CD4-positive, CD25-positive, alpha-beta regulatory T cell (primary cell): ENCODE results near the gene TUBB2B. TPM values are rescaled to one million over a fixed set of nuclear protein-coding genes. Genes with fewer than 3 reads are reported as not detected.

Experiments used
- ATAC-seq, 2 donors: fragments of 150-1000 bp; cut with Tn5 transposase; one replicate each; pipeline ENCODE4 v1.10.0; 2021; ENCODE audit warnings: low read depth in 2 of 2, moderate number of reproducible peaks in 2 of 2, moderate library complexity in 1 of 2
- DNase-seq, 3 donors: peaks; one replicate each; pipeline versions ENCODE4 v3.0.0 to v3.0.0-alpha.2; 2012 to 2022; ENCODE audit warnings: mixed read lengths in 1 of 3
- H3K27ac ChIP-seq: one replicate; pipeline ENCODE4 v1.7.0; 2013; ENCODE audit warnings: mild to moderate bottlenecking, low read length; ENCODE audit not compliant: insufficient read depth, poor library complexity, severe bottlenecking
- H3K27me3 ChIP-seq: one replicate; pipeline ENCODE4 v1.7.0; 2013; ENCODE audit warnings: low read length; ENCODE audit not compliant: control insufficient read depth, insufficient read depth
- H3K36me3 ChIP-seq: one replicate; pipeline ENCODE4 v1.7.0; 2013; ENCODE audit warnings: mild to moderate bottlenecking, low read length, moderate library complexity; ENCODE audit not compliant: control insufficient read depth, insufficient read depth
- H3K4me1 ChIP-seq: 2 replicates; pipeline ENCODE4 v1.7.0; 2013; ENCODE audit warnings: mild to moderate bottlenecking, low read length; ENCODE audit not compliant: insufficient read depth, control insufficient read depth, poor library complexity, severe bottlenecking
- H3K4me3 ChIP-seq: one replicate; pipeline ENCODE4 v1.7.0; 2013; ENCODE audit warnings: low read depth, mild to moderate bottlenecking, low read length, moderate library complexity
- H3K9me3 ChIP-seq, 2 experiments: 1 replicate in 1 of 2; 2 replicates in 1 of 2; pipeline ENCODE4 v1.7.0; 2013; ENCODE audit warnings: low read length in 2 of 2, mild to moderate bottlenecking in 1 of 2, moderate library complexity in 1 of 2; ENCODE audit not compliant: control insufficient read depth in 2 of 2
- H3K27ac Mint-ChIP-seq, 3 donors: one replicate each; pipeline ENCODE4 v1.8.0; 2020 to 2022; ENCODE audit warnings: mild to moderate bottlenecking in 3 of 3, mixed read lengths in 3 of 3, moderate library complexity in 2 of 3
- H3K27me3 Mint-ChIP-seq: one replicate; pipeline ENCODE4 v1.8.0; 2022; ENCODE audit warnings: mild to moderate bottlenecking, mixed read lengths
- H3K36me3 Mint-ChIP-seq: one replicate; pipeline ENCODE4 v1.8.0; 2020; ENCODE audit warnings: mixed read lengths
- H3K4me1 Mint-ChIP-seq, 4 donors: one replicate each; pipeline ENCODE4 v1.8.0; 2020 to 2022; ENCODE audit warnings: mixed read lengths in 4 of 4, mild to moderate bottlenecking in 1 of 4
- H3K4me3 Mint-ChIP-seq, 4 donors: one replicate each; pipeline ENCODE4 v1.8.0; 2020 to 2022; ENCODE audit warnings: mild to moderate bottlenecking in 4 of 4, mixed read lengths in 4 of 4, moderate library complexity in 3 of 4
- H3K9me3 Mint-ChIP-seq, 7 donors: one replicate each; pipeline ENCODE4 v1.8.0; 2020 to 2022; ENCODE audit warnings: mixed read lengths in 7 of 7, mild to moderate bottlenecking in 3 of 7, moderate library complexity in 2 of 7
- polyA plus RNA-seq, 4 donors: library from polyadenylated mRNA; unstranded; fragments of 300-500 nt; fragmentation: Illumina TruSeq; gene quantifications; one replicate each; pipeline ENCODE4 v1.2.3, GENCODE V29; 2021
- total RNA-seq: library from RNA; stranded (reverse); gene quantifications from one replicate; pipeline ENCODE4 v1.2.3, GENCODE V29; 2022

Gene TUBB2B
- total and polyA plus RNA-seq, 5 donors from 2014 or later = 0.09 to 0.91 (median 0.10) TPM; not detected in 1

- peaks cover 0 to 1% (median 0%) of the 10 kb centered on the region in 7 donors for H3K9me3 Mint-ChIP-seq
- Histone ChIP-seq H3K36me3 (peaks cover 19% of the 10 kb centered on the region), H3K4me1 (peaks cover 40% of the 10 kb centered on the region), H3K9me3 (no peaks in the 10 kb centered on the region), H3K27ac (no peak overlapping the region), H3K4me3 (no peak overlapping the region), H3K27me3 (no peaks in the 10 kb centered on the region)
- peak overlapping the region in 2 of 3 donors; percentile 93 for H3K27ac Mint-ChIP-seq
- DNase-seq (no peak), ATAC-seq (no peak)
- H3K36me3 Mint-ChIP-seq = peaks cover 4% of the 10 kb centered on the region
- peak overlapping the region; percentile 93 to 97 (median 96) for H3K4me3 Mint-ChIP-seq
- peaks cover 5 to 53% (median 40%) of the 10 kb centered on the region in 4 donors for H3K4me1 Mint-ChIP-seq
- peaks cover 11% of the 10 kb centered on the region for H3K27me3 Mint-ChIP-seq
These were observed 34.0 kb upstream of the TUBB2B start for GRCh38 chr6:3261518-3261820.

DNA sequence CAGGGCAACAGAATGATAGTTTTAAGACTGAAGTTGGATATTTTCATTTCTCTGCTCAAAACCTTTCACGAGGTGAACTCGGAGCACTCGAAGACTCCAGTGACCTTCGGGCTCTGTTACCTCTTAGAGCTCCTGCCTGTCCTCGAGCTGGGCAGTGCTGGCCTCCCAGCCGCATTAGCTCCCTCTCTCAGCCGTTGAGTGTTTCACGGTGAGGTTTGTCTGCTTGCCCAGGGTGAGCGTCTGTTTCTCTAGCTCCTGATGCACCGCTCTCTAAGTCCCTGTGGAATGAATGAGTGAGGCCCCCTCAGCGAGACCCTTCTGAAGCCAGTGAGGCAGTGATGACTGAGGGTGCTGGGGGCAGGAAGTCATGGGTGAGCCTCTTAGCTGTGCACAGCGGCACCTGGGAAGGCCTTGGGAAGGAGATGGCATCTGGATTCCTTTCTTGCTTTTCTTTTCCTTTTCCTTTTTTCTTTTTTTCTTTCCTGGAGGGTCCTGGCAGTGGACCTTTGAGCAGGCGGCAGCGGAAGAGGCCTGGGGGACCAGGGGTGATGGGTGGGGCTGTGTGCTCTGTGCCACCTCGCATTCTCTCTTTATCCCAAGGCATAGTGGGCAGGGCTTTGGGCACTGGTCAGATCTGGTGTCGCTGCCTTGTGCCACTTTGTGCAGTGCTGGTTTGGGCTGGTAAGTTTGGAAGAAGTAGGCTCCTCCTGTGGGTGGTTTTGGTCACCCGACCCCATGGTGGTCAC is 33.5 kb upstream of the TUBB2B start:
- Histone ChIP-seq H3K4me3 (peak overlapping the region; percentile 57), H3K27me3 (no peaks in the 10 kb centered on the region), H3K4me1 (peaks cover 40% of the 10 kb centered on the region), H3K36me3 (peaks cover 19% of the 10 kb centered on the region), H3K9me3 (no peaks in the 10 kb centered on the region), H3K27ac (no peak overlapping the region)
- peak overlapping the region; percentile 34 to 93 (median 93) for H3K27ac Mint-ChIP-seq
- H3K4me1 Mint-ChIP-seq = peaks cover 5 to 50% (median 38%) of the 10 kb centered on the region in 4 donors
- H3K4me3 Mint-ChIP-seq = peak overlapping the region; percentile 93 to 97 (median 96)
- no peak for DNase-seq
- H3K9me3 Mint-ChIP-seq = peaks cover 0 to 1% (median 0%) of the 10 kb centered on the region in 7 donors
- H3K27me3 Mint-ChIP-seq = peaks cover 11% of the 10 kb centered on the region
- no peak for ATAC-seq
- peaks cover 4% of the 10 kb centered on the region for H3K36me3 Mint-ChIP-seq

DNA sequence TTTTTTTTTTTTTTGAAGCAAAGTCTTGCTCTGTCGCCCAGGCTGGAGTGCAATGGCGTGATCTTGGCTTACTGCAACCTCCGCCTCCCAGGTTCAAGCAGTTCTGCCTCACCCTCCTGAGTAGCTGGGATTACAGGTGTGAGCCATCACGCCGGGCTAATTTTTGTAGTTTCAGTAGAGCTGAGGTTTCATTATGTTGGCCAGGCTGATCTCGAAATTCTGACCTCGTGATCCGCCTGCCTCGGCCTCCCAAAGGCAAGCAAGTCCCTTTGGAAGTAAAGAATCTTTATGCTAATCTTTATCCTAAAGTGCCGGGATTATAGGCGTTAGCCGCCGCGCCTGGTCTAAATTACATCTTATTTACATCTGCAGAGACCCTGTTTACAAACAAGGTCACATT is 32.8 kb upstream of the TUBB2B start:
- ATAC-seq (no peak), DNase-seq (no peak)
- H3K9me3 ChIP-seq = no peaks in the 10 kb centered on the region
- peaks cover 40% of the 10 kb centered on the region for H3K4me1 ChIP-seq
- Mint-ChIP-seq H3K4me3 (peak overlapping the region; percentile 90 to 97 (median 96)), H3K9me3 (peaks cover 0 to 1% (median 0%) of the 10 kb centered on the region in 7 donors), H3K27ac (peak overlapping the region in 2 of 3 donors; percentile 93), H3K4me1 (peaks cover 5 to 50% (median 38%) of the 10 kb centered on the region in 4 donors), H3K36me3 (peaks cover 4% of the 10 kb centered on the region), H3K27me3 (peaks cover 11% of the 10 kb centered on the region)
- H3K27ac ChIP-seq = no peak overlapping the region
- peaks cover 18% of the 10 kb centered on the region for H3K36me3 ChIP-seq
- H3K27me3 ChIP-seq = no peaks in the 10 kb centered on the region
- peak overlapping the region; percentile 57 for H3K4me3 ChIP-seq

DNA sequence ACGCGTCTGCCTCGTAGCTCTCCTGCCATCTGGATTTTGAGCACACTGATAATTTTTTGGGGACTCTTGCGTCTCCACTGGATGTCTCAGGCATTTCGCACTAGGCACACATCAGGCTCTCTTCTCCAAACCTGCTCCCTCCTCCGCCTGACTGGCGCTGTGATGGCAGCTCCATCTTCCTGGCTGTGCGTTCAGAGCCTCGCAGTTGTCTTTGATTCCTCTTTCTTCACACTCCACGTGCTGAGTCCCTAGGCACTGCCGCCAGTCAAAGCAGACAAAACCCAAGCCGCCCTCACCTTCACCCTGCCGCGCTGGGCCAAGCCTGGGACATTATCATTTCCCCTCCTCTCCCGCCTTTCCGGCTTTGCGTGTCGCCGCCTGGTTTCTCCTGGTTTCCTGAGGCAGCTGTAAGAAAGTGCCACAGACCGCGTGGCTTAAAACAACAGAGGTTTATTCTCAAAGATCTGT is 32.1 kb upstream of the TUBB2B start:
- H3K27me3 Mint-ChIP-seq = peaks cover 11% of the 10 kb centered on the region
- peak in 1 of 2 donors; percentile 1 for ATAC-seq
- Histone ChIP-seq H3K4me3 (peak overlapping the region; percentile 87), H3K36me3 (peaks cover 12% of the 10 kb centered on the region), H3K4me1 (peaks cover 40% of the 10 kb centered on the region), H3K9me3 (no peaks in the 10 kb centered on the region), H3K27me3 (no peaks in the 10 kb centered on the region), H3K27ac (peak overlapping the region; percentile 71)
- peak overlapping the region; percentile 93 to 97 (median 94) for H3K27ac Mint-ChIP-seq
- DNase-seq = peak in 2 of 3 donors; percentile 19 to 54
- peaks cover 5 to 44% (median 35%) of the 10 kb centered on the region in 4 donors for H3K4me1 Mint-ChIP-seq
- peaks cover 0 to 1% (median 0%) of the 10 kb centered on the region in 7 donors for H3K9me3 Mint-ChIP-seq
- peak overlapping the region; percentile 90 to 97 (median 96) for H3K4me3 Mint-ChIP-seq
- peaks cover 4% of the 10 kb centered on the region for H3K36me3 Mint-ChIP-seq

GRCh38 chr6:3258720-3259490 is 31.5 kb upstream of the TUBB2B start, which contains the start of gene PSMG4:
PSMG4 (plus strand) TSS chr6:3258947; CDS start chr6:3259023, 76 bp downstream.
- Histone ChIP-seq H3K36me3 (peaks cover 6% of the 10 kb centered on the region), H3K27me3 (no peaks in the 10 kb centered on the region), H3K4me3 (peak within 1 kb of the TSS; percentile 87), H3K4me1 (peaks cover 40% of the 10 kb centered on the region), H3K9me3 (no peaks in the 10 kb centered on the region), H3K27ac (peak within 1 kb of the TSS; percentile 71)
- peaks cover 5 to 44% (median 33%) of the 10 kb centered on the region in 4 donors for H3K4me1 Mint-ChIP-seq
- H3K27me3 Mint-ChIP-seq = peaks cover 11% of the 10 kb centered on the region
- H3K9me3 Mint-ChIP-seq = peaks cover 0 to 3% (median 0%) of the 10 kb centered on the region in 7 donors
- peak within 1 kb of the TSS; percentile 90 to 97 (median 96) for H3K4me3 Mint-ChIP-seq
- ATAC-seq (peak; percentile 88 to 89), DNase-seq (peak; percentile 88 to 89 (median 88))
- peaks cover 4% of the 10 kb centered on the region for H3K36me3 Mint-ChIP-seq
- H3K27ac Mint-ChIP-seq = peak within 1 kb of the TSS; percentile 93 to 97 (median 94)

DNA sequence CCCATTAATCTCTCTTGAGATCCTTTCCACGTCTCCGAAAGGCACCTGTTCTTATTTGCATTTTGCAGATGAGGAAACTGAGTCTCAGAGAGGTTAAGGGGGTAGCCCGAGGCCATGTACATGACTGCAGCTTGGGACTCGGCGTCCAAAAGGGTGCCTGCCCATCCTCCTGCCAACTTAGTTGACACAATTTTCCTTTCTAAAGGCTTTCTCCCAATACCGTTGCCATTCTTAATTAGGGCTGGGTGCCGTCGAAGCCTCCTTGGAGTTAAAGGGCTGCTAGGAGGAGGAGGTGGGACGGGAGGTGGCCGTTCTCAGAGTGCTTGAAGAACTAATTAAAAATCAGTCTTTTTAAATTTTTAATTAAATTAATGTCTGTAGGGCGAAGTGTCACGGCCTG is 30.7 kb upstream of the TUBB2B start:
- peaks cover 11% of the 10 kb centered on the region for H3K27me3 Mint-ChIP-seq
- H3K9me3 Mint-ChIP-seq = peaks cover 0 to 3% (median 0%) of the 10 kb centered on the region in 7 donors
- peaks cover 5 to 39% (median 29%) of the 10 kb centered on the region in 4 donors for H3K4me1 Mint-ChIP-seq
- no peak for ATAC-seq
- Histone ChIP-seq H3K27ac (no peak overlapping the region), H3K4me1 (peaks cover 40% of the 10 kb centered on the region), H3K27me3 (no peaks in the 10 kb centered on the region), H3K4me3 (peak overlapping the region; percentile 24), H3K36me3 (no peaks in the 10 kb centered on the region), H3K9me3 (no peaks in the 10 kb centered on the region)
- H3K27ac Mint-ChIP-seq = no peak overlapping the region
- H3K4me3 Mint-ChIP-seq = peak overlapping the region; percentile 52 to 88 (median 86)
- no peak for DNase-seq
- no peaks in the 10 kb centered on the region for H3K36me3 Mint-ChIP-seq

DNA sequence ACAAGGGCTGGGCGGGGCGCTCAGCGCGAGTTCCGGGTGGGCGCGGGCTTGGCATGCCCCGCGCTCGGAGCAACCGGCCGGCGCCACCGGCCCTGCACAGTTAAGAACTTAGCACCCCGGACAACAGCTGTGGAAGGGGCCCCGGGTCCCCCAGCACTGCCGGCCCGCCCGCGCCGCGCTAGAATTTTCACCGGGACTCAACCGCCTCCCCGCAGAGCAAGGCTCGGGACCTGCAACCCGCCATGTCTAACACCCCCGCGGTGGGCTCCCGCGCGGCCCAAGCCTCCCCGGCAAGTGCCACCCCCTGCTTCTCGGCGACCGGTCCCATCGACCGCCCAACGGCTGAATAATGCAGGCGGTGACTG is 26.1 kb upstream of the TUBB2B start:
- H3K27me3 Mint-ChIP-seq = peaks cover 23% of the 10 kb centered on the region
- peaks cover 0 to 12% (median 7%) of the 10 kb centered on the region in 4 donors for H3K4me1 Mint-ChIP-seq
- H3K4me3 Mint-ChIP-seq = no peak overlapping the region
- H3K36me3 Mint-ChIP-seq = no peaks in the 10 kb centered on the region
- H3K4me3 ChIP-seq = no peak overlapping the region
- H3K9me3 ChIP-seq = no peaks in the 10 kb centered on the region
- H3K36me3 ChIP-seq = no peaks in the 10 kb centered on the region
- no peaks in the 10 kb centered on the region for H3K27me3 ChIP-seq
- peaks cover 8% of the 10 kb centered on the region for H3K4me1 ChIP-seq
- DNase-seq (no peak), ATAC-seq (no peak)
- no peak overlapping the region for H3K27ac ChIP-seq
- H3K9me3 Mint-ChIP-seq = peaks cover 0 to 3% (median 0%) of the 10 kb centered on the region in 7 donors
- H3K27ac Mint-ChIP-seq = no peak overlapping the region
